Lower lobe of right lung (tissue), 2 donors: ENCODE measurements around the gene TENM4. TPM values are rescaled to one million over a fixed set of nuclear protein-coding genes. Genes with fewer than 3 reads are reported as not detected.

ENCODE experiments used
- ATAC-seq, 2 donors: fragments of 200-7000 bp; cut with Tn5 transposase; one replicate each; pipeline ENCODE4 v1.9.1; 2020 to 2022; ENCODE audit warnings: mild to moderate bottlenecking in 2 of 2, moderate library complexity in 2 of 2
- DNase-seq: peaks from one replicate; pipeline ENCODE4 v3.0.0-alpha.2; 2020
- H3K27ac ChIP-seq: fragments of 200-600 bp; one replicate; pipeline ENCODE4 v1.8.0; 2022
- H3K27me3 ChIP-seq: fragments of 200-600 bp; one replicate; pipeline ENCODE4 v1.8.0; 2022; ENCODE audit warnings: low read depth
- H3K36me3 ChIP-seq: fragments of 200-600 bp; one replicate; pipeline ENCODE4 v1.8.0; 2022; ENCODE audit warnings: mild to moderate bottlenecking
- H3K4me1 ChIP-seq: fragments of 200-600 bp; one replicate; pipeline ENCODE4 v1.8.0; 2022
- H3K4me3 ChIP-seq: fragments of 200-600 bp; one replicate; pipeline ENCODE4 v1.8.0; 2022; ENCODE audit warnings: mild to moderate bottlenecking
- H3K9me3 ChIP-seq: fragments of 200-600 bp; one replicate; pipeline ENCODE4 v1.8.0; 2022
- CTCF ChIP-seq: fragments of 200-600 bp; IDR thresholded peaks from one replicate; pipeline ENCODE4 v1.8.0; 2022; ENCODE audit warnings: antibody characterized with exemption, mild to moderate bottlenecking
- intact Hi-C: fragments of 100-400 bp; cut with DNase I; formaldehyde crosslinking; loops from one replicate; pipeline ENCODE4 v1.11.0; 2022
- total RNA-seq: library from RNA; stranded (reverse); fragmentation: NEBNext Ultra II Directional; extraction: Animal tissue kit (Norgen Biotek cat#: 25700); gene quantifications from one replicate; pipeline ENCODE4 v1.2.1, GENCODE V29; 2021
- donor health status: DM: no; HTN: yes; CAD: no; lungs with severe emphysema.

The TENM4 gene
- total RNA-seq, 1 donor from 2014 or later: 1.1 TPM

DNA sequence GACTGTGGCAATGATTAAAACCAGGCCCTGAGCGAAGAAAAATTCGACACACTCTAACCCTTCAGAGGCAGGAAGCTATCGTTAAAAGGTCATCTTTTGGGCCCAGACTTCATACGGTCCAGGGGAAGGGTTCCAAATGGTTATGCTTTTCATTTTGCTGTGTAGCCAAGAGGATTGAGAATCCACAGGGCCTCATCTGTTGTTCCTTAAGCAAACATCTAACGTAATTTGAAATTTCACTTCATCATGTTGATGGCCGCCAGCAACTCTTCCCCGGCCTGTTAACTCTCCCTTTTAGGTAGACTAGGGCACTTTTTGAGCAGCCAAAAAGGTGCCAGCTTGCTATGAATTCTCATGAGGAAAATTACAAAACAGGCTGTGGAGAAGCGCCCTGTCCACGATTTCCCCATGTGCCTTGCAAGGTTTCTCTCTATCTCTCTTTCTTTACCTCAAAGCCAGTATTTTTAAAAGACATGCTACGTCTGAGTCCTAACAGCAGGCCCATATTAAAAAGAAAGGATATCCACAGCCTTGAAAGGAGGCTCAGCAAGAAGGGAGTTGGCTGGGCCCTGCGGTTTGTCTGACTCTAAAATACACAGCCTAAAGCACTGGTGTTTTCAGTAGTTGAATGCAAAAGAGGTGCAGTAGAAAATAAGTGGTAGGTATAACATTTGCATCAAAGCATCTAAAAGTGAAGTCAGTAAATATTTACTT lies 509.9 kb downstream of the TENM4 start:
- no peaks in the 10 kb centered on the region for H3K9me3 ChIP-seq
- H3K36me3 ChIP-seq: no peaks in the 10 kb centered on the region
- H3K4me3 ChIP-seq: no peak overlapping the region
- no peak overlapping the region for H3K27ac ChIP-seq
- ATAC-seq (no peak), DNase-seq (no peak)
- no peak for TF ChIP-seq CTCF
- H3K4me1 ChIP-seq: no peaks in the 10 kb centered on the region
- peaks cover 5% of the 10 kb centered on the region for H3K27me3 ChIP-seq
- intact Hi-C loops: no loop called here

DNA sequence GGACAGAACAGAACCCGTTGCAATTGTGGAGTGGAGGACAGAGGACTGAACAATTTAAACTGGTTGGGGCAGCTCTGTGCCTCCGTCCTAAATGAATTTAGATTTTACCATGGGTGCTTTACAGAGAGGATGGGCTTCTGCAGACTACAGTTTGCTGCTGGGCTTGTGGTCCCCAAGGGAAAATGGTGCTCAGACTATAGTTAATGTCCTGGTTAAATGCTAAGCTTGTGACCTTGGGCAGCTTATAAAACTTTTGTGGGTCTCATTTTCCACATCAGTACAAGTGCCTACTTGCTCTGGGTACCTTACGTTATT lies 511.0 kb downstream of the TENM4 start:
- no peak for ATAC-seq
- no peak overlapping the region for H3K4me3 ChIP-seq
- H3K9me3 ChIP-seq: no peaks in the 10 kb centered on the region
- H3K4me1 ChIP-seq: no peaks in the 10 kb centered on the region
- intact Hi-C loops: no loop called here
- no peak overlapping the region for H3K27ac ChIP-seq
- peaks cover 5% of the 10 kb centered on the region for H3K27me3 ChIP-seq
- TF ChIP-seq CTCF: no peak
- DNase-seq: no peak
- H3K36me3 ChIP-seq: no peaks in the 10 kb centered on the region

GRCh38 chr11:78929207-78929905 lies 511.5 kb downstream of the TENM4 start:
- peaks cover 5% of the 10 kb centered on the region for H3K27me3 ChIP-seq
- intact Hi-C loops: no loop called here
- ATAC-seq (no peak), DNase-seq (no peak)
- no peak for TF ChIP-seq CTCF
- no peak overlapping the region for H3K27ac ChIP-seq
- H3K9me3 ChIP-seq: no peaks in the 10 kb centered on the region
- H3K4me1 ChIP-seq: no peaks in the 10 kb centered on the region
- no peak overlapping the region for H3K4me3 ChIP-seq
- H3K36me3 ChIP-seq: no peaks in the 10 kb centered on the region

- H3K4me1 ChIP-seq: no peaks in the 10 kb centered on the region
- no peaks in the 10 kb centered on the region for H3K36me3 ChIP-seq
- DNase-seq (no peak), ATAC-seq (no peak)
- H3K27ac ChIP-seq: no peak overlapping the region
- TF ChIP-seq CTCF: no peak
- H3K9me3 ChIP-seq: no peaks in the 10 kb centered on the region
- peaks cover 5% of the 10 kb centered on the region for H3K27me3 ChIP-seq
- intact Hi-C loops: no loop called here
- H3K4me3 ChIP-seq: no peak overlapping the region
These were observed 513.3 kb downstream of the TENM4 start for GRCh38 chr11:78927511-78927910.

DNA sequence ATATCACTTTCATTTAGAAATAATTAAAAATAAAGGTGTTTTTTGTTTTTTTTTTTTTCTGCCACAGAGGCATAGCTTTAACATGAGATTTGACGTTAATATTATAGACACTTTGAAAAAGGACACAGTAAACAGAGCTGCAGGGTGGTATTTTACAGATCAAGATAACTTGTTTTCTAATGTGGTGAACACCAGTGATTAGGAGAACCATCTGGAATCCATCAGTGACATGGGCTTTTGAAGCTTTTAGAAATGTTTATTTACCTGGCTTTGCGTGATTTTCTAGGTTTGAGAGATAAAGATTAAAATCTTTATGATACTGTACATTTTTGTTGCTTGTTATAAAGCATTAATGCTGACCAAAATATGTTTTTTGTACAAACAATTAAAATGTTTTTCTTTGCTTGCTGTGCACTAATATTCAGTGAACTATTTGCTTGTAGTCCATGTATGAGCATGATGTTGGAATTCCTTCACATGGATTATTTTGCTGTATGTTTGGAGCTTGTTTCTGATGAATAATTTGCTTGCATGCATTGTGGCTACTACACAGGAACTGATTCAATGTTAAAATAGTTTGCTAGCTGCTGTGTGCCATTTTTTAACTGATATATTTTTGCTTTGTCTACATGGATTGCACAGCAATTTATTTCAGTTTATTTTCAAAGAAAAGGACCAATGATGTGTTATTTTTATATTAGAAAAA lies 514.0 kb downstream of the TENM4 start:
- no peaks in the 10 kb centered on the region for H3K36me3 ChIP-seq
- H3K4me1 ChIP-seq: no peaks in the 10 kb centered on the region
- no peaks in the 10 kb centered on the region for H3K9me3 ChIP-seq
- peaks cover 5% of the 10 kb centered on the region for H3K27me3 ChIP-seq
- no peak for ATAC-seq
- no peak for TF ChIP-seq CTCF
- no peak overlapping the region for H3K4me3 ChIP-seq
- no peak overlapping the region for H3K27ac ChIP-seq
- intact Hi-C loops: no loop called here
- no peak for DNase-seq
